NK-92 treated with Interleukin-12 subunit alpha and Interleukin-12 subunit beta, amount 100 ng/mL, for 24 hours (cell line): Measurements from ENCODE around the gene AKT2.

Source experiments
- DNase-seq: peaks from one replicate; lab custom pipeline; 2025; lab: John Stamatoyannopoulos, UW

Gene AKT2

GRCh38 chr19:40217934-40218890 is 66.9 kb downstream of the AKT2 start, which contains the start of gene TTC9B:
TTC9B (minus strand) TSS chr19:40218384; CDS start chr19:40218381, 3 bp downstream.
- no peak for DNase-seq

- DNase-seq, result no peak
These were observed 67.9 kb downstream of the AKT2 start for GRCh38 chr19:40217027-40217810.

DNA sequence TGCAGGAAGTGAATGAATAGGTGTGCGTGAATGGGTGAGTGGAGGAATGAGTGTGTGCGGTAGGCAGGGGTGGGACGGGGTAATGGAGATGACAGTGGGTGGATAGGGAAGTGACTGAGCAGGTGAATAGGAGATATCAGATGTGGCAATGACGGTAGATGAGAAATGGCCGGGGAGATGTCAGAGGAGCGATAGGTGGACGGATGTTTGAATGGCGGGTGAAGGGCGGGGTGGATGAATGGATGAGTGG is 68.4 kb downstream of the AKT2 start:
- no peak for DNase-seq

GRCh38 chr19:40216013-40216776 is 69.0 kb downstream of the AKT2 start:
- no peak for DNase-seq

- no peak for DNase-seq
These were observed 70.2 kb downstream of the AKT2 start for GRCh38 chr19:40214936-40215335.

DNA sequence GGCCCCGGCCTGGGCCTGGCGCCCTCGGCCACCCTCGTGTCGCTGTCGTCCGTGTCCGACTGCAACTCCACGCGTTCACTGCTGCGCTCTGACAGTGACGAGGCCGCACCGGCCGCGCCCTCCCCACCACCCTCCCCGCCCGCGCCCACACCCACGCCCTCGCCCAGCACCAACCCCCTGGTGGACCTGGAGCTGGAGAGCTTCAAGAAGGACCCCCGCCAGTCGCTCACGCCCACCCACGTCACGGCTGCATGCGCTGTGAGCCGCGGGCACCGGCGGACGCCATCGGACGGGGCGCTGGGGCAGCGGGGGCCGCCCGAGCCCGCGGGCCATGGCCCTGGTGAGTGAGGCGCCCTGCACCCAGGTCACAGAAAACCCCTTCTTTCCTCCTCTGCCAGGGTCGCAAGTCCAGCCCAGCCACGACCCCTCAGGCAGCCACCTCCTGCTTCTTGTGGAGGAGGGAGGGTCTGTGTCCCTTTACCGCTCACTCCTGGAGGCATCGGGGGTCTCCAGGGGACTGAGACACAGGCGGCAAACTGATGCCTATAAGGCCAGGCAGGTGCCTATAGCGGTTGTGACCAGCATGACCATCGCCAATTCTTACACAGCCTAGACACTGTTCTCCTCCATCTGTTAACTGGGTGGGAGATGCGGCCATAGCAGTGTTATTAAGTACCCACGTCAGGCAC is 71.1 kb downstream of the AKT2 start:
- no peak for DNase-seq

DNA sequence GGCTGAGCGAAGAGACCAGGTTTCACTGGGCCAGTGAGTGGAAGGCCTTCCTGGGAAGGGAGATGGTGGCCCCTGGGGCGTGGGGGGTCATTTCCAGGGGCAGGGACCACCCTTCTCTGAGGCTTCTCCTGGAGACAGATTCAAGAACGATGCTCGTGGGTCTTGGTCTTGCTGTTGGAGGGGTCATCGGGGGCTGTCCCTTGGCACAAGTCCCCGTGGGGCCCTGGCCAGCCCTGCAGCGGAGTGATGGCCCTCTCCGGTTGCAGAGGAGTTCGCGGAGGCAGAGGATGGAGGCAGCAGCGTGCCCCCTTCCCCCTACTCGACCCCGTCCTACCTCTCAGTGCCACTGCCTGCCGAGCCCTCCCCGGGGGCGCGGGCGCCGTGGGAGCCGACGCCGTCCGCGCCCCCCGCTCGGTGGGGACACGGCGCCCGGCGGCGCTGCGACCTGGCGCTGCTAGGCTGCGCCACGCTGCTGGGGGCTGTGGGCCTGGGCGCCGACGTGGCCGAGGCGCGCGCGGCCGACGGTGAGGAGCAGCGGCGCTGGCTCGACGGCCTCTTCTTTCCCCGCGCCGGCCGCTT is 71.8 kb downstream of the AKT2 start:
- DNase-seq, result no peak

GRCh38 chr19:40210889-40211288 is 74.3 kb downstream of the AKT2 start:
- no peak for DNase-seq

DNA sequence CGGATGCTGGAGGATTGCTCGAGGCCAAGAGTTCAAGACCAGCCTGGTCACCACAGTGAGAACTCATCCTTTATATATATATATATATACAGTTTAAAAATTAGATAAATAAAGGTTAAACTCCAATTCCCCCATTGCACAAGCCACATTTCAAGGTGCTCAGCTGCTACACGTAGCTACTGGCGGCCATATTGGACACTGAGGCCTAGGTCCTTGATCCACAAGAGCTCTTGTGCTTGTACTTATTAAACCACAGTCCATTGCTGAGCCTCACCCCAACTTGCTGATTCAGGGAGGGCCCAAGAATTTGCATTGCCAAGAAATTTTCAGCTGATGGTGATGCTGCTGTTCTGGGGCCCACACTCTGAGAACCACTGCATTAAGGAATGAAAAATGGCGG is 76.5 kb downstream of the AKT2 start:
- DNase-seq, result no peak

DNA sequence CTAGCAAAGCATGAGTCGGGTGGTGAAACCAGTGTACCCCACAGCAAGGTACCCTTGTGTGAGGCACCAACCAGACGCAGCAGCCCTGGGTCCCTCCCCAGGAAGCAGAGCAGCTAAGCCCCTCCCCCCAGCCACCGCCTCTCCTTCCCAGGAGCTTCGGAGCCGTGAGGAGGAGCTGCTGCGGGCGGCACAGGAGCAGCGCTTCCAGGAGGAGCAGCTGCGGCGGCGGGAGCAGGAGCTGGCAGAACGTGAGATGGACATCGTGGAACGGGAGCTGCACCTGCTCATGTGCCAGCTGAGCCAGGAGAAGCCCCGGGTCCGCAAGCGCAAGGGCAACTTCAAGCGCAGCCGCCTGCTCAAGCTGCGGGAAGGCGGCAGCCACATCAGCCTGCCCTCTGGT is 79.4 kb downstream of the AKT2 start:
- no peak for DNase-seq

GRCh38 chr19:40204381-40204780 is 80.8 kb downstream of the AKT2 start:
- no peak for DNase-seq

GRCh38 chr19:40200341-40201099 is 84.6 kb downstream of the AKT2 start:
- no peak for DNase-seq

GRCh38 chr19:40198272-40198990 is 86.7 kb downstream of the AKT2 start:
- no peak for DNase-seq

DNA sequence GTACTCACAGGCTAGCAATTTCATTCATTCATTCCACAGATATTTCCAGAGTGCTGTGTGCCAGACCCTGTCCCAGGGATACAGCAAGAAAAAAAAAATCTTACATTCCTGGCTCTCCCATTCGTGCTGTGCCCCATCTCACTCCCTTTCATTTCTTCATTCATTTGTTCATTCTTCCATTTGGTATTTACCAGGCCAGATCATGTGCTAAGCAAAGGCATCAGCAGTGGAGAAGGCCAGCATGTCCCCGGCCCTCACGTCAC is 91.6 kb downstream of the AKT2 start:
- no peak for DNase-seq

- DNase-seq, result no peak
These were observed 92.2 kb downstream of the AKT2 start for GRCh38 chr19:40192758-40193586.

GRCh38 chr19:40191836-40192646 is 93.1 kb downstream of the AKT2 start:
- DNase-seq, result no peak

DNA sequence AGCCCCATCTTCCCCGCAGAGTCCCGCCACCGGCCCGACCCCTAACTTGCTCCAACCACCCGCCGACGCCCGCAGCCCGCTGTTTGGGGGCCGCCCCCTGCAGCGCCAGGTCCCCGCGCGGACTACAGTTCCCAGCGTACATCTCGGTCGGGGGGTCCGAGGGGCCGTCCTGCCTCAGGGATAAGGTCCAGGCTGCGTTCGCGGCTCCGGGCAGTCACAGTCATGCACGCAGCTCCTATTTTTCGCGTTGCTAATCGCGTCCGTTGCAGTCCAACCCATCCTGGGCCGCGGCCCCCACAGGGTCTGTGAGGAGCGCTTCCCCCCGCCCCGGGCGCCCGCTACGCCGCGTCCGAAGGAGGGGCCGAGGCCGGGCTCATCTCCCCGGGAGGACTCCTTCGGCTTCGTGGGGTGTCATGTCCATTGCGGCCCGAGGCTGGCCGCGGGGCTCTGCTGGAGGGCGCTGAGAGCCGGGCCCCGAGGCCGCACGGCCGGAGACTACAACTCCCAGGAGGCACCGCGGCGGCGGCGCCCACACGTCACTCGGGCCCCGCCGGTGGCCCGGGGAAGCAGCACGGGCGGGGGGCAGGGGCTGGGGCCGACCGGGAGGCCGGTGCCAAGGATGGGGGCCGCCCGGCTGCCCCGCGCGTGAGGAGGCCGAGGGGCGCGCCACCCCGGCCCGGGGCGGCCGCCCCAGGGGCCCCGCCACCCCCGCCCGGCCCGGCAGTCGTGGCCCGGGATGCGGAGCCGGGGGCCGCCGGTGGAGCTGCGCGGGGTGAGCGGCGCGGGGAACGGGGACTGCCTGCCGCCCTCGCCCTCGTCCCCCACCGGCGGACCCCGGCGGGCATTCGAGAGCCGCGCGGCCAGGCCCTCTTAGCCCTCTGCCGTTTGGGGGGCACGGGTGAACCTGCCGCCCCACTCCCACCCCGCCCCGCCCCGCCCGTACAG is 94.0 kb downstream of the AKT2 start, which contains the start of gene MAP3K10:
Gene MAP3K10 (plus strand): TSS at position 536 of the 945 bp plus-strand sequence. CDS start 606 bp downstream, outside the sequence.
- DNase-seq, result peak; percentile 72
